DMS 273 (cell line): Measurements from ENCODE around the gene THSD1.
"Not testable (repeated sequence)": the region's sequence is repeated elsewhere in the genome, so short reads cannot be mapped to it uniquely, and the experiment has no call there.

Source experiments
- DNase-seq: peaks from one replicate; lab custom pipeline; 2025; ENCODE audit not compliant: unreplicated experiment; lab: John Stamatoyannopoulos, UW

THSD1 gene

GRCh38 chr13:52412128-52412527 lies 6.2 kb upstream of the THSD1 start:
- no peak for DNase-seq

GRCh38 chr13:52411629-52412028 lies 5.7 kb upstream of the THSD1 start:
- DNase-seq, result no peak

- DNase-seq, result not testable (repeated sequence)
Measured at GRCh38 chr13:52408071-52408658, 2.2 kb upstream of the THSD1 start.

GRCh38 chr13:52407436-52407835 lies 1.5 kb upstream of the THSD1 start:
- DNase-seq, result not testable (repeated sequence)

GRCh38 chr13:52406629-52407028 lies 657 bp upstream of the THSD1 start:
- DNase-seq, result no peak

GRCh38 chr13:52405369-52405766 lies 604 bp downstream of the THSD1 start:
- DNase-seq, result peak; percentile 33

GRCh38 chr13:52399708-52400107 lies 6.3 kb downstream of the THSD1 start:
- DNase-seq, result peak; percentile 3

GRCh38 chr13:52399046-52399445 lies 6.9 kb downstream of the THSD1 start:
- no peak for DNase-seq

GRCh38 chr13:52395704-52396103 lies 10.3 kb downstream of the THSD1 start:
- DNase-seq, result peak; percentile 55

- peak; percentile 51 for DNase-seq
Measured at GRCh38 chr13:52394586-52394985, 11.4 kb downstream of the THSD1 start.

GRCh38 chr13:52393572-52394357 lies 12.2 kb downstream of the THSD1 start:
- no peak for DNase-seq

- no peak for DNase-seq
Measured at GRCh38 chr13:52387721-52388120, 18.3 kb downstream of the THSD1 start.

- no peak for DNase-seq
Measured at GRCh38 chr13:52385870-52386269, 20.1 kb downstream of the THSD1 start.

- DNase-seq, result no peak
Measured at GRCh38 chr13:52383366-52383765, 22.6 kb downstream of the THSD1 start.

- DNase-seq, result no peak
Measured at GRCh38 chr13:52378312-52378711, 27.7 kb downstream of the THSD1 start.

- no peak for DNase-seq
Measured at GRCh38 chr13:52377898-52378297, 28.1 kb downstream of the THSD1 start.

- DNase-seq, result no peak
Measured at GRCh38 chr13:52374873-52375411, 31.0 kb downstream of the THSD1 start.

- DNase-seq, result no peak
Measured at GRCh38 chr13:52374389-52374788, 31.6 kb downstream of the THSD1 start.

GRCh38 chr13:52373277-52373676 lies 32.7 kb downstream of the THSD1 start:
- not testable (repeated sequence) for DNase-seq

GRCh38 chr13:52371736-52372247 lies 34.2 kb downstream of the THSD1 start:
- DNase-seq, result peak; percentile 24

- no peak for DNase-seq
Measured at GRCh38 chr13:52366291-52366690, 39.7 kb downstream of the THSD1 start.
